Kidney epithelial cell (primary cell): ENCODE data around the gene CTTNBP2. TPM values are rescaled to one million over a fixed set of nuclear protein-coding genes. Genes with fewer than 3 reads are reported as not detected.

Experiments used
- DNase-seq: peaks from one replicate; pipeline ENCODE4 v3.0.0-alpha.2; 2010; ENCODE audit warnings: low read depth
- H3K27me3 ChIP-seq: 2 replicates; pipeline ENCODE4 v1.6.0; 2011; ENCODE audit warnings: low read length; ENCODE audit not compliant: control insufficient read depth, insufficient read depth
- H3K36me3 ChIP-seq: 2 replicates; pipeline ENCODE4 v1.5.1; 2011; ENCODE audit warnings: low read length; ENCODE audit not compliant: control insufficient read depth, insufficient read depth
- H3K4me3 ChIP-seq: 2 replicates; pipeline ENCODE4 v1.5.1; 2011; ENCODE audit warnings: low read depth, mild to moderate bottlenecking, control low read depth, low read length
- total RNA-seq: library from RNA; depleted of rRNA; stranded (reverse); fragments of >200 nt; gene quantifications from 2 replicates; pipeline ENCODE4 v1.2.3, GENCODE V29; 2015
- TF ChIP-seq, protein P1 (sequence below): IDR thresholded peaks from 2 replicates; pipeline ENCODE4 v1.5.1; 2011; ENCODE audit warnings: mild to moderate bottlenecking, moderate library complexity, low read length, control low read depth, inconsistent platforms; ENCODE audit not compliant: insufficient read depth, poor library complexity, severe bottlenecking

CTTNBP2 gene
- total RNA-seq, 1 donor from 2014 or later, result 5.3 TPM

DNA sequence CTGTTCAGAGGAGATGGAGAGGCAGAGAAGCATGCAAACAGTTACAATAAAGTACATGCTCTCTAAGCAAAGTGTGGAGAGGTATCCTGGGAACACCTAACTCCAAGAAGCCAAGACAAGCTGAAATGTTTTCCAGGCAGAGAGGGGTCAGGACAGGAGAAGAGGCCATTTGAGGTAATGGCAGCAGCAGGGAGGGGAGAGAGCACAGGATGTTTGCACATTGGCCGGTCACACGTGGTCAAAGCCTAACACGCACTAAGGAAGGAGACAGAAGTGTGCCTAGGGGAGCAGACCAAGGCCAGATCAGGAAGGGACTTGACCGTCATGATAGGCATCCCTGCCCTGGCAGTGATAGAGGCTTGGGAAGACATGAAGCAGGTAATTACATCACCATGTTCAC is 101.5 kb downstream of the CTTNBP2 start:
- Histone ChIP-seq H3K27me3 (no peaks in the 10 kb centered on the region), H3K4me3 (no peak overlapping the region), H3K36me3 (no peaks in the 10 kb centered on the region)
- TF ChIP-seq, protein P1, sequence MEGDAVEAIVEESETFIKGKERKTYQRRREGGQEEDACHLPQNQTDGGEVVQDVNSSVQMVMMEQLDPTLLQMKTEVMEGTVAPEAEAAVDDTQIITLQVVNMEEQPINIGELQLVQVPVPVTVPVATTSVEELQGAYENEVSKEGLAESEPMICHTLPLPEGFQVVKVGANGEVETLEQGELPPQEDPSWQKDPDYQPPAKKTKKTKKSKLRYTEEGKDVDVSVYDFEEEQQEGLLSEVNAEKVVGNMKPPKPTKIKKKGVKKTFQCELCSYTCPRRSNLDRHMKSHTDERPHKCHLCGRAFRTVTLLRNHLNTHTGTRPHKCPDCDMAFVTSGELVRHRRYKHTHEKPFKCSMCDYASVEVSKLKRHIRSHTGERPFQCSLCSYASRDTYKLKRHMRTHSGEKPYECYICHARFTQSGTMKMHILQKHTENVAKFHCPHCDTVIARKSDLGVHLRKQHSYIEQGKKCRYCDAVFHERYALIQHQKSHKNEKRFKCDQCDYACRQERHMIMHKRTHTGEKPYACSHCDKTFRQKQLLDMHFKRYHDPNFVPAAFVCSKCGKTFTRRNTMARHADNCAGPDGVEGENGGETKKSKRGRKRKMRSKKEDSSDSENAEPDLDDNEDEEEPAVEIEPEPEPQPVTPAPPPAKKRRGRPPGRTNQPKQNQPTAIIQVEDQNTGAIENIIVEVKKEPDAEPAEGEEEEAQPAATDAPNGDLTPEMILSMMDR, result no peak
- DNase-seq, result no peak

DNA sequence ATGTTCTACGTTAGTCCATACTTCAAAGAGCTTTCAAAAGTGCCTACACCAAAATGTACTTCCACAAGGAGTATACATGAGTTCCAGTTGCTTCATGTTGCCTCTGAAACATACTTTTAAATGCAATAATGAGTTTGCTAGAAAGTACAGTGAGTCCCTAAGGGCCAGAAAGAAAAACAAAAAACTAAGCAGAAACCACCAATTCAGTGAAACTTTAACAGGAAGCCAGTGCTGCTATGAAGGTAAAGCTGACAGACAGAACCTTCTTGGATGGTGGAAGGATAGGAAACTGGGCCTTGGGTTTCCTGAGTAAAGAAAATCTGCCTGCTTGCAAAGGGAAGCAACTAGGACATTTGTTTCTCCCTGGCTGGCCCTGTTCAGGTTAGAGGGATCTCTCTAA is 104.2 kb downstream of the CTTNBP2 start:
- Histone ChIP-seq H3K36me3 (no peaks in the 10 kb centered on the region), H3K4me3 (no peak overlapping the region), H3K27me3 (no peaks in the 10 kb centered on the region)
- TF ChIP-seq, protein P1, result no peak
- DNase-seq, result no peak

DNA sequence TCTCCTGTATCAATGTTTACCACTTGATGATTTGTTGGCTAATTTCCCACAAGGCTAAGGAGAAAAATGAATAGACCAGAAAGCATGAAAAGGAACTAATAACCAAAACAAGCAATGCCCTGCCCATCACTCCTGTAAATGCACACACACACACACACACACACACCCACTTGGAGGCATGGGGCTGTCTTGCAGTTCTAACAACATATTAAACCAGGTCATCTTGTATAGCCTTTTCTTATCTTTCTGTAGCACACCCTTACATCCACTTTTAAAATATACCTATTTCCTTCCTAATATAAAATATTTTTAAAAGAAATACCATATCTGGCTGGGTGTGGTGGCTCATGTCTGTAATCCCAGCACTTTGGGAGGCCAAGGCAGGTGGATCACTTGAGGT is 105.3 kb downstream of the CTTNBP2 start:
- no peaks in the 10 kb centered on the region for H3K27me3 ChIP-seq
- DNase-seq, result no peak
- no peak overlapping the region for H3K4me3 ChIP-seq
- no peaks in the 10 kb centered on the region for H3K36me3 ChIP-seq
- TF ChIP-seq, protein P1, result no peak

DNA sequence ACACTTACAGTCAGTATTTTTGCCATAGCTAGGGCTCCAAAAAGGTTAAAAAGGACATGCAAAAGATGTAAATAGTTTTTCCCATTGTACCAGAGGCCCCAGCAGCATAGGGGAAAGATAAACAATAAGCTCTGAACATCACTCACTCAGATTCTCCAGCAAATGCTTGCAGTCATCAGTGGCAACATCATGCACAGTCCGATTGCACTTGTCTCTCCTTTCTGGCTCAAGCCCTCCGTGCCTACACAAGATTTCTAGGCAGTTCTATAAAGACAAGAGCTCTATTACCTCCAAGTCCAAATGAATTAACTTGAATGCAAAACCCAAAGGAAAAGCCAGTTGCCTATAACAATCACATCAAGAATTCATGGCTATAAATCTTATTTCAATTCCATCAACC is 106.3 kb downstream of the CTTNBP2 start:
- Histone ChIP-seq H3K36me3 (no peaks in the 10 kb centered on the region), H3K4me3 (no peak overlapping the region), H3K27me3 (no peaks in the 10 kb centered on the region)
- TF ChIP-seq, protein P1, result no peak
- no peak for DNase-seq

DNA sequence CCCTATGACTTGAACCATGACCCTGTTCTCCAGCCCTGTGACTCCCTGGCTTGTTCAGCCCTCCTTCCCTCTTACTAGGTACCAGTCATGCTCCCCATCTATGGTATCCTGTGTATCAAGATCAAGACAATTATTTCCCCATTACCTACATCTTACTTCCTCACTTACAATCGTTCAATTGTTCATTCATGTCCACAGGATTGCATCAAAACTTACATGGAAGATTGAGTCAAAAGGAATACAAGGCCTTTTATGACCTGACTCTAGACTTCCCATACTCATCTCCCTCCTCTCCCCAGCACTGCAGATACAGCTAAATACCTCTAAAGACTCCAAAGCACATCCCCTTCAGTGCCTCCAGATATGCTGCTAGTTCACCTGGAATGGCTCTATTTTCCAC is 109.2 kb downstream of the CTTNBP2 start:
- TF ChIP-seq, protein P1, result no peak
- no peak overlapping the region for H3K4me3 ChIP-seq
- H3K36me3 ChIP-seq, result no peaks in the 10 kb centered on the region
- DNase-seq, result no peak
- H3K27me3 ChIP-seq, result no peaks in the 10 kb centered on the region

DNA sequence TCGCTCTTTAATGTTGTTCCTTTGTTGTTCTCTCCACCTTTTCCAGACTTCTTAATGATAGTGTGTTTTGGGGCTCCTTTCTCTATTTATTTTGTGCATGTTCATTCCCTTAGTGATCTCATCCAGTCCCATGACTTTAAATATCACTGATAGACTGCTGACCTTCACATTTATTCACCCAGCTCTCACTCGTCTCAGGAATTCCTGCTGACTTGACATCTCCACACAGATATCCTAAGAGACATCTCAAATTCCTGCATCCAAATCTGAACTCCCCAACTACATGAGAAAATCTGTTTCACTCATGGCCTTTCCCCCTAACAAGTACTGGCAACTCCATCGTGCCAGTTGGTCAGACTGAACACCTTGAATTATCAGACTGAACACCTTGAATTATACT is 111.2 kb downstream of the CTTNBP2 start:
- DNase-seq, result no peak
- no peaks in the 10 kb centered on the region for H3K27me3 ChIP-seq
- TF ChIP-seq, protein P1, result no peak
- H3K36me3 ChIP-seq, result no peaks in the 10 kb centered on the region
- H3K4me3 ChIP-seq, result no peak overlapping the region
